Type B pancreatic cell (in vitro differentiated cells): ENCODE results near the gene RAB3IP. TPM values are rescaled to one million over a fixed set of nuclear protein-coding genes. Genes with fewer than 3 reads are reported as not detected.
A peak's percentile ranks its signal among the peaks of the same experiment; 100 is the strongest.

Experiments
- DNase-seq: peaks from one replicate; pipeline ENCODE4 v3.0.0; 2021; ENCODE audit warnings: mixed read lengths; ENCODE audit not compliant: unreplicated experiment; ENCODE audit errors: extremely low spot score
- H3K27ac Mint-ChIP-seq: 2 replicates; pipeline ENCODE4 v1.8.0; 2021; ENCODE audit warnings: mild to moderate bottlenecking, mixed read lengths
- H3K27me3 Mint-ChIP-seq: 2 replicates; pipeline ENCODE4 v1.8.0; 2021; ENCODE audit warnings: mixed read lengths
- H3K36me3 Mint-ChIP-seq: 2 replicates; pipeline ENCODE4 v1.8.0; 2021; ENCODE audit warnings: mixed read lengths
- H3K4me1 Mint-ChIP-seq: one replicate; pipeline ENCODE4 v1.8.0; 2021; ENCODE audit warnings: mixed read lengths; ENCODE audit not compliant: unreplicated experiment
- H3K4me3 Mint-ChIP-seq: 2 replicates; pipeline ENCODE4 v1.8.0; 2021; ENCODE audit warnings: mild to moderate bottlenecking, mixed read lengths
- H3K9me3 Mint-ChIP-seq: 2 replicates; pipeline ENCODE4 v1.8.0; 2021; ENCODE audit warnings: mixed read lengths
- total RNA-seq: library from RNA; stranded (reverse); gene quantifications from 2 replicates; pipeline ENCODE4 v1.2.1, GENCODE V29; 2021; ENCODE audit warnings: low replicate concordance
- TF ChIP-seq, protein P1 (sequence below): fragments of 200-600 bp; sonication (generic); conservative IDR thresholded peaks from 2 replicates; pipeline ENCODE4 v1.5.0; 2021; ENCODE audit warnings: antibody characterized with exemption, mild to moderate bottlenecking

Gene RAB3IP
- total RNA-seq, 1 donor from 2014 or later: 24.3 TPM

DNA sequence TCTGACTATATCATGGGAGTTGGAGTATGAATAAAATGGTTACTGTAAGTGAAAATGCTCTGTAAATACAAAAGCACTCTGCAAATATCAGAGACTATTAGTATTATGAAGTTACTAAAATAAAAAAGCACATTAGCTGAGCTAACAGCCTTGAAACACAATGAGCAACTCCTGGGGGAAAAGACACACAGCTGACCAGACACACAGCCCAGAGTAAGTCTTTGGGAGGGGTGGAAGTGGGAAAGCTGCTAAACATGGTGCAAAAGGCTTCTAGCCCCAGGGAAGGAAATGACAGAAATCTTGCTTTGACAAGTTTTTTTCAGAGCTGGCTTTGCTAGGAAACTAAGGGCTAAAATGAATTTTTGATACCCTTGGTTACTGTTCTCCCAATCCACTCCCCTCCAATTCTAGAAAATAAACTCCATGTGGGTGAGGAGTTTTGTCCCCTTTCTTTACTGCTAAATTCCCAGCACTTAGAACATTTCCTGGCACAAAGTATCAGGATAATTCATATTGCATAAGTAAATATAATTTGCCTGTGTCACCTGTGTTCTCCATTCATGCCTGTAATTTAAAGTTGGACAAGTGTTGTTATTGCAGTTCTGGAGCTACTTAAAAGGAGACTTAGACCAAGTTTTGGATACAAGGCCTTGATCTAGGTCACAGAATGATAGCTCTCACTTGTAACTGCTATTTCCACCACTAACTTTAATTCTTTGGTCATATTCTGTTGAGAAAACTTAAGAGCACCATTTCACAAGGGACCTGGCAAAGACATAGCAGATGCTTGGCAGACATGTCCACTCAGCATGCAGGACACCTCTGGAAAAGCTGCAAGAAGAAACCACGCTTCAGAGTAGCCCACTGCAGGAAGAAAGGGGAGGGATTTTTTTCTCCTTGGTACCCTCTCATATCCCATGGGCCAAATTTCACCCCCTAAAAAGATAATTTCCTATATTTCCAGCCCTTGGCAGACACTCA lies 19.0 kb upstream of the RAB3IP start:
- no peaks in the 10 kb centered on the region for H3K9me3 Mint-ChIP-seq
- TF ChIP-seq, protein P1, sequence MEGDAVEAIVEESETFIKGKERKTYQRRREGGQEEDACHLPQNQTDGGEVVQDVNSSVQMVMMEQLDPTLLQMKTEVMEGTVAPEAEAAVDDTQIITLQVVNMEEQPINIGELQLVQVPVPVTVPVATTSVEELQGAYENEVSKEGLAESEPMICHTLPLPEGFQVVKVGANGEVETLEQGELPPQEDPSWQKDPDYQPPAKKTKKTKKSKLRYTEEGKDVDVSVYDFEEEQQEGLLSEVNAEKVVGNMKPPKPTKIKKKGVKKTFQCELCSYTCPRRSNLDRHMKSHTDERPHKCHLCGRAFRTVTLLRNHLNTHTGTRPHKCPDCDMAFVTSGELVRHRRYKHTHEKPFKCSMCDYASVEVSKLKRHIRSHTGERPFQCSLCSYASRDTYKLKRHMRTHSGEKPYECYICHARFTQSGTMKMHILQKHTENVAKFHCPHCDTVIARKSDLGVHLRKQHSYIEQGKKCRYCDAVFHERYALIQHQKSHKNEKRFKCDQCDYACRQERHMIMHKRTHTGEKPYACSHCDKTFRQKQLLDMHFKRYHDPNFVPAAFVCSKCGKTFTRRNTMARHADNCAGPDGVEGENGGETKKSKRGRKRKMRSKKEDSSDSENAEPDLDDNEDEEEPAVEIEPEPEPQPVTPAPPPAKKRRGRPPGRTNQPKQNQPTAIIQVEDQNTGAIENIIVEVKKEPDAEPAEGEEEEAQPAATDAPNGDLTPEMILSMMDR: no peak
- DNase-seq: no peak
- no peak overlapping the region for H3K4me3 Mint-ChIP-seq
- no peaks in the 10 kb centered on the region for H3K36me3 Mint-ChIP-seq
- H3K4me1 Mint-ChIP-seq: no peaks in the 10 kb centered on the region
- no peaks in the 10 kb centered on the region for H3K27me3 Mint-ChIP-seq
- no peak overlapping the region for H3K27ac Mint-ChIP-seq

GRCh38 chr12:69720750-69721149 lies 17.9 kb upstream of the RAB3IP start:
- Mint-ChIP-seq H3K36me3 (no peaks in the 10 kb centered on the region), H3K27me3 (no peaks in the 10 kb centered on the region), H3K4me3 (no peak overlapping the region), H3K9me3 (peaks cover 5% of the 10 kb centered on the region), H3K27ac (no peak overlapping the region), H3K4me1 (no peaks in the 10 kb centered on the region)
- DNase-seq: no peak
- TF ChIP-seq, protein P1: no peak

GRCh38 chr12:69726922-69727321 lies 11.7 kb upstream of the RAB3IP start:
- TF ChIP-seq, protein P1: no peak
- Mint-ChIP-seq H3K4me1 (peaks cover 4% of the 10 kb centered on the region), H3K27ac (no peak overlapping the region), H3K36me3 (no peaks in the 10 kb centered on the region), H3K4me3 (no peak overlapping the region), H3K9me3 (peaks cover 5% of the 10 kb centered on the region), H3K27me3 (no peaks in the 10 kb centered on the region)
- no peak for DNase-seq

DNA sequence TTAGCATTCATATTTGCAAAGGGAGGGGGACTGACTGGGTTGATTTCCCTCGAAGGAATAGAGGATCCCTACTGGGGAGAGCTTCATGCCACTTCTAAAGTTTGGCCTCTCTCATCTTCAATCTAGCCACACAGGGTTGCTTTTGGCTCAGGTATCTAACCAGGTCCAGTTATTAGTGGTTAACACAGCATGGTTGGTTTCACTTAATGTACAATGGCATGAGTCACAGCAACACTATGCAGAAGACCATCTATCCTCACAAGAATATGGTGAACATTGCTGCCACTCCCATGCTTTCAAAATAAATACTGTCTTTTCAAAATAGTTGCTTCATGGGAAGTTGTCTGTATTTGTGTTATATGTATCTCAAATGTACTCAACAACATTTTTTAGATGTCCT lies 6.6 kb upstream of the RAB3IP start:
- no peak for DNase-seq
- H3K27me3 Mint-ChIP-seq: peaks cover 19% of the 10 kb centered on the region
- TF ChIP-seq, protein P1: no peak
- H3K4me3 Mint-ChIP-seq: peak overlapping the region; percentile 42
- H3K27ac Mint-ChIP-seq: peak overlapping the region; percentile 54
- no peaks in the 10 kb centered on the region for H3K4me1 Mint-ChIP-seq
- no peaks in the 10 kb centered on the region for H3K9me3 Mint-ChIP-seq
- H3K36me3 Mint-ChIP-seq: no peaks in the 10 kb centered on the region

DNA sequence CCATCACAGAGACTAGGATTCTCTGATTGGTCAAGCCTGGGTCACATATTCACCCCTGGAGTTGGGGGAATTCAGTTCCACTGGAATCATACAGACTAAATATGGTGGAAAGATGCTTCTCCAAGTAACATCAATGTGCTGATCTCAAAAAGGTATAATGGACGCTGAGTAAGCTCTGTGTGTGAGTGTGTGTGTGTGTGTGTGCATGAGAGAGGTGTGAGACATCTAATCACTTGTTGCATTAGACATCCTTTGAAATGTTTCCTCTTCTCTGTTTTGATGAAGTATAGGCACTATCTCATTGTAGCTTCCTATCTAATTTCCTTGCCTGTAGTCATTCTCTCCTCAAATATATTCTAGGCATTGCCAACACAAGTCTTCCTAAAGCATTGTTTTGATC lies 5.0 kb upstream of the RAB3IP start:
- H3K27ac Mint-ChIP-seq: no peak overlapping the region
- H3K9me3 Mint-ChIP-seq: no peaks in the 10 kb centered on the region
- TF ChIP-seq, protein P1: no peak

More for the DNA sequence above, 5.0 kb upstream of the RAB3IP start:
- no peak overlapping the region for H3K4me3 Mint-ChIP-seq
- no peaks in the 10 kb centered on the region for H3K4me1 Mint-ChIP-seq
- H3K36me3 Mint-ChIP-seq: no peaks in the 10 kb centered on the region
- no peak for DNase-seq
- H3K27me3 Mint-ChIP-seq: peaks cover 26% of the 10 kb centered on the region
